Liver (tissue), 3 donors: ENCODE measurements around the gene WDR31.

Experiments used
- GABPA ChIP-seq, 2 donors: IDR thresholded peaks in 1 of 2; conservative IDR thresholded peaks in 1 of 2; 2 replicates each; pipeline ENCODE4 v1.6.1; 2016; ENCODE audit warnings: antibody characterized with exemption in 2 of 2, mild to moderate bottlenecking in 1 of 2, moderate library complexity in 1 of 2
- JUND ChIP-seq, 2 donors: IDR thresholded peaks; 2 replicates each; pipeline ENCODE4 v1.6.1; 2016; ENCODE audit warnings: antibody characterized with exemption in 2 of 2
- RAD21 ChIP-seq, 2 donors: IDR thresholded peaks; 2 replicates each; pipeline ENCODE4 v1.6.1; 2016; ENCODE audit warnings: antibody characterized with exemption in 2 of 2, mild to moderate bottlenecking in 2 of 2
- SP1 ChIP-seq: IDR thresholded peaks from 2 replicates; pipeline ENCODE4 v1.6.1; 2018; ENCODE audit warnings: antibody characterized with exemption, mild to moderate bottlenecking
- YY1 ChIP-seq: IDR thresholded peaks from 2 replicates; pipeline ENCODE4 v1.6.1; 2016; ENCODE audit warnings: antibody characterized with exemption, mild to moderate bottlenecking
- TF ChIP-seq, protein P1 (sequence below): fragments of 150-350 bp; IDR thresholded peaks from 2 replicates; pipeline ENCODE4 v1.5.1; 2017; ENCODE audit warnings: improper control_type of control experiment, low read depth, low read length; ENCODE audit not compliant: missing input control
- TF ChIP-seq, protein P2 (sequence below): IDR thresholded peaks from 2 replicates; pipeline ENCODE4 v1.6.1; 2016; ENCODE audit warnings: antibody characterized with exemption, mild to moderate bottlenecking
- donor health status: healthy.
- donor health status: healthy.

DNA sequence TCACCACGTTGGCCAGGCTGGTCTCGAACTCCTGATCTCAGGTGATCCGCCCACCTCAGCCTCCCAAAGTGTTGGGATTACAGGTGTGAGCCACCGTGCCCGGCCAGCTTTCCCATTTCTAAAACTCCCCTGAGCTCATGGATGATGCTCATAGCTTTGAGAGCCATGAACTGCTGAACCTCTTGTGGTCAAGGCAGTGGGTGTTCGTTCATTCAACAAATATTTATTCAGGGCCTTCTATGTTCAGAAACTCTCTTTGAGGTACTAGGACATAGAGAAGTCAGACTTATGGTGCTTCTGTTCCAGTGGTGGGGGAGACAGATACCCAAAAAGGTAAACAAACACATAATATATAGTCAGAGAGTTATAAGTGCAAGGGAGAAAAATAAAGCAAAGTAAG, 11.9 kb upstream of the WDR31 start:
- TF ChIP-seq SP1 (no peak), JUND (IDR thresholded peaks at IDR 0.05) (no peak), YY1 (no peak), GABPA (IDR thresholded peaks at IDR 0.05 in 1 of 2, conservative IDR thresholded peaks at IDR 0.05 in 1 of 2) (no peak), RAD21 (IDR thresholded peaks at IDR 0.05) (no peak)
- TF ChIP-seq, protein P1, sequence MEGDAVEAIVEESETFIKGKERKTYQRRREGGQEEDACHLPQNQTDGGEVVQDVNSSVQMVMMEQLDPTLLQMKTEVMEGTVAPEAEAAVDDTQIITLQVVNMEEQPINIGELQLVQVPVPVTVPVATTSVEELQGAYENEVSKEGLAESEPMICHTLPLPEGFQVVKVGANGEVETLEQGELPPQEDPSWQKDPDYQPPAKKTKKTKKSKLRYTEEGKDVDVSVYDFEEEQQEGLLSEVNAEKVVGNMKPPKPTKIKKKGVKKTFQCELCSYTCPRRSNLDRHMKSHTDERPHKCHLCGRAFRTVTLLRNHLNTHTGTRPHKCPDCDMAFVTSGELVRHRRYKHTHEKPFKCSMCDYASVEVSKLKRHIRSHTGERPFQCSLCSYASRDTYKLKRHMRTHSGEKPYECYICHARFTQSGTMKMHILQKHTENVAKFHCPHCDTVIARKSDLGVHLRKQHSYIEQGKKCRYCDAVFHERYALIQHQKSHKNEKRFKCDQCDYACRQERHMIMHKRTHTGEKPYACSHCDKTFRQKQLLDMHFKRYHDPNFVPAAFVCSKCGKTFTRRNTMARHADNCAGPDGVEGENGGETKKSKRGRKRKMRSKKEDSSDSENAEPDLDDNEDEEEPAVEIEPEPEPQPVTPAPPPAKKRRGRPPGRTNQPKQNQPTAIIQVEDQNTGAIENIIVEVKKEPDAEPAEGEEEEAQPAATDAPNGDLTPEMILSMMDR = no peak
- TF ChIP-seq, protein P2, sequence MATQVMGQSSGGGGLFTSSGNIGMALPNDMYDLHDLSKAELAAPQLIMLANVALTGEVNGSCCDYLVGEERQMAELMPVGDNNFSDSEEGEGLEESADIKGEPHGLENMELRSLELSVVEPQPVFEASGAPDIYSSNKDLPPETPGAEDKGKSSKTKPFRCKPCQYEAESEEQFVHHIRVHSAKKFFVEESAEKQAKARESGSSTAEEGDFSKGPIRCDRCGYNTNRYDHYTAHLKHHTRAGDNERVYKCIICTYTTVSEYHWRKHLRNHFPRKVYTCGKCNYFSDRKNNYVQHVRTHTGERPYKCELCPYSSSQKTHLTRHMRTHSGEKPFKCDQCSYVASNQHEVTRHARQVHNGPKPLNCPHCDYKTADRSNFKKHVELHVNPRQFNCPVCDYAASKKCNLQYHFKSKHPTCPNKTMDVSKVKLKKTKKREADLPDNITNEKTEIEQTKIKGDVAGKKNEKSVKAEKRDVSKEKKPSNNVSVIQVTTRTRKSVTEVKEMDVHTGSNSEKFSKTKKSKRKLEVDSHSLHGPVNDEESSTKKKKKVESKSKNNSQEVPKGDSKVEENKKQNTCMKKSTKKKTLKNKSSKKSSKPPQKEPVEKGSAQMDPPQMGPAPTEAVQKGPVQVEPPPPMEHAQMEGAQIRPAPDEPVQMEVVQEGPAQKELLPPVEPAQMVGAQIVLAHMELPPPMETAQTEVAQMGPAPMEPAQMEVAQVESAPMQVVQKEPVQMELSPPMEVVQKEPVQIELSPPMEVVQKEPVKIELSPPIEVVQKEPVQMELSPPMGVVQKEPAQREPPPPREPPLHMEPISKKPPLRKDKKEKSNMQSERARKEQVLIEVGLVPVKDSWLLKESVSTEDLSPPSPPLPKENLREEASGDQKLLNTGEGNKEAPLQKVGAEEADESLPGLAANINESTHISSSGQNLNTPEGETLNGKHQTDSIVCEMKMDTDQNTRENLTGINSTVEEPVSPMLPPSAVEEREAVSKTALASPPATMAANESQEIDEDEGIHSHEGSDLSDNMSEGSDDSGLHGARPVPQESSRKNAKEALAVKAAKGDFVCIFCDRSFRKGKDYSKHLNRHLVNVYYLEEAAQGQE = no peak
